VCaP (cell line): ENCODE measurements around the gene RASSF9.

ENCODE experiments used
- H3K27ac ChIP-seq: fragments of 450-650 bp; 2 replicates; pipeline ENCODE4 v1.5.1; 2017
- CTCF ChIP-seq: fragments of 450-650 bp; conservative IDR thresholded peaks from 2 replicates; pipeline ENCODE4 v1.5.1; 2017; ENCODE audit warnings: mild to moderate bottlenecking, moderate library complexity

Gene RASSF9

GRCh38 chr12:85836197-85837090 lies at the start of gene RASSF9:
TSS of gene RASSF9 (minus strand) at chr12:85836409. CDS start at chr12:85836201, 208 bp downstream.
- no peak within 1 kb of the TSS for H3K27ac ChIP-seq
- TF ChIP-seq CTCF, result no peak

GRCh38 chr12:85883763-85884162 lies 47.6 kb upstream of the RASSF9 start:
- TF ChIP-seq CTCF, result no peak
- H3K27ac ChIP-seq, result no peak overlapping the region

GRCh38 chr12:85877459-85877858 lies 41.2 kb upstream of the RASSF9 start:
- TF ChIP-seq CTCF, result no peak

GRCh38 chr12:85874031-85874461 lies 37.8 kb upstream of the RASSF9 start, which contains the start of gene NTS:
TSS of gene NTS (plus strand) at chr12:85874295. CDS start at chr12:85874404, 109 bp downstream.
- H3K27ac ChIP-seq, result no peak within 1 kb of the TSS
- no peak for TF ChIP-seq CTCF

More at GRCh38 chr12:85877459-85877858, 41.2 kb upstream of the RASSF9 start:
- no peak overlapping the region for H3K27ac ChIP-seq

- no peak overlapping the region for H3K27ac ChIP-seq
- TF ChIP-seq CTCF, result peak; percentile 90
These were observed 36.4 kb upstream of the RASSF9 start for GRCh38 chr12:85872497-85873091.

GRCh38 chr12:85866986-85867776 lies 31.0 kb upstream of the RASSF9 start:
- TF ChIP-seq CTCF, result peak; percentile 90
- no peak overlapping the region for H3K27ac ChIP-seq

- TF ChIP-seq CTCF, result no peak
- no peak overlapping the region for H3K27ac ChIP-seq
These were observed 29.7 kb upstream of the RASSF9 start for GRCh38 chr12:85865890-85866289.
